Heart left ventricle (tissue), 16 donors: ENCODE results near the gene SMURF1. TPM values are rescaled to one million over a fixed set of nuclear protein-coding genes. Genes with fewer than 3 reads are reported as not detected.

Source experiments
- ATAC-seq, 4 donors: fragments of 200-7000 bp; cut with Tn5 transposase; one replicate each; pipeline ENCODE4 v1.9.1; 2020 to 2022; ENCODE audit warnings: moderate library complexity in 4 of 4, mild to moderate bottlenecking in 3 of 4, moderate number of reproducible peaks in 1 of 4
- DNase-seq, 5 donors: peaks; one replicate each; pipeline ENCODE4 v3.0.0-alpha.2; 2020
- H3K27ac ChIP-seq, 12 donors: fragments of 200-600 bp; sonication (generic) in 4 of 12; one replicate each; pipeline versions ENCODE4 v1.5.0 to v1.8.0; 2016 to 2022; ENCODE audit warnings: mild to moderate bottlenecking in 2 of 12
- H3K27me3 ChIP-seq, 9 donors: fragments of 200-600 bp; sonication (generic) in 2 of 9; one replicate each; pipeline versions ENCODE4 v1.5.1 to v1.8.0; 2016 to 2022; ENCODE audit warnings: mild to moderate bottlenecking in 3 of 9
- H3K36me3 ChIP-seq, 9 donors: fragments of 200-600 bp; sonication (generic) in 2 of 9; one replicate each; pipeline versions ENCODE4 v1.5.0 to v1.8.0; 2018 to 2022; ENCODE audit warnings: mild to moderate bottlenecking in 2 of 9
- H3K4me1 ChIP-seq, 12 donors: fragments of 200-600 bp; sonication (generic) in 4 of 12; one replicate each; pipeline versions ENCODE4 v1.5.0 to v1.8.0; 2016 to 2022; ENCODE audit warnings: mild to moderate bottlenecking in 3 of 12
- H3K4me3 ChIP-seq, 12 donors: fragments of 200-600 bp; sonication (generic) in 4 of 12; one replicate each; pipeline versions ENCODE4 v1.5.0 to v1.8.0; 2017 to 2022; ENCODE audit warnings: mild to moderate bottlenecking in 9 of 12, moderate library complexity in 4 of 12
- H3K9me3 ChIP-seq, 12 donors: fragments of 200-600 bp; sonication (generic) in 4 of 12; one replicate each; pipeline versions ENCODE4 v1.5.0 to v1.8.0; 2016 to 2022; ENCODE audit warnings: mild to moderate bottlenecking in 1 of 12
- CTCF ChIP-seq, 12 donors: fragments of 200-600 bp; sonication (generic) in 4 of 12; IDR thresholded peaks; one replicate each; pipeline versions ENCODE4 v1.5.0 to v1.8.0; 2018 to 2022; ENCODE audit warnings: antibody characterized with exemption in 12 of 12, mild to moderate bottlenecking in 5 of 12
- POLR2A ChIP-seq, 2 donors: fragments of 450-650 bp; IDR thresholded peaks; one replicate each; pipeline ENCODE4 v1.6.1; 2017; ENCODE audit warnings: antibody characterized with exemption in 2 of 2, mild to moderate bottlenecking in 2 of 2, moderate library complexity in 2 of 2
- WGBS, 4 donors: extraction: QIAGEN DNeasy Blood & Tissue Kit in 2 of 4; methylation state at CpG; one replicate each; pipeline versions ENCODE4 v1.1.5 to v1.1.7; 2013 to 2018; 5-methylcytosine and 5-hydroxymethylcytosine counted together
- intact Hi-C, 10 donors: fragments of 100-400 bp; cut with DNase I; formaldehyde crosslinking; loops; one replicate each; pipeline versions ENCODE4 v1.11.1 to v1.14.2; 2022
- polyA plus RNA-seq, 2 donors: library from polyadenylated mRNA; stranded (reverse); fragments of 200-250 nt; gene quantifications; one replicate each; pipeline ENCODE4 v1.2.3, GENCODE V29; 2013
- total RNA-seq, 9 donors: library from RNA; depleted of rRNA in 2 of 9; stranded (reverse); fragments of >200 nt in 2 of 9; fragmentation: NEBNext Ultra II Directional in 3 of 9; extraction: Animal tissue kit (Norgen Biotek cat#: 25700) in 3 of 9; gene quantifications; one replicate each; pipeline versions ENCODE4 v1.1.0 to v1.2.4, GENCODE V29; 2016 to 2023
- donor health status: ischemic (EF 13 %, LVEDD 7.1; RV severe dilation, severe dysfunction).
- donor health status: healthy with polysubstance abuse.
- donor health status: DM: no; HTN: yes; CAD: no.
- donor health status: DM: no; HTN: no; CAD: no.
- donor health status: ischemic (EF 25% LVEDD 6.9; RV normal size, moderate dysfunction).
- donor health status: ischemic (EF 25% LVEDD 5.7; RV mildly dilated, moderate dysfunction).
- donor health status: healthy.
- donor health status: DM: yes; HTN: yes; CAD: no.
- donor health status: ischemic (EF 35%, LVEDD 5.7; RV mildly dilated, moderate dysfunction).
- donor health status: nonischemic (EF 11% LVEDD 7.7; RV severe dilation, severe dysfunction).
- donor health status: DM: yes; HTN: yes; CAD: no.
- donor health status: PGD.
- donor health status: ischemic (EF 29% LVEDD 5.4; RV normal size, mild dysfunction).
- donor health status: nonischemic (EF 23%, LVEDD 6.1; RV moderate dilation, normal function).

The SMURF1 gene
- total and polyA plus RNA-seq, 11 donors: 3.5 to 15.4 (median 12.4) TPM

- Histone ChIP-seq H3K27ac (peak overlapping the region in 8 of 12 donors; percentile 9 to 61 (median 29)), H3K27me3 (no peaks in the 10 kb centered on the region), H3K36me3 (no peaks in the 10 kb centered on the region), H3K4me1 (peaks cover 0 to 47% (median 17%) of the 10 kb centered on the region in 12 donors), H3K4me3 (no peak overlapping the region), H3K9me3 (peaks cover 0 to 27% (median 5%) of the 10 kb centered on the region in 12 donors)
- no peak for TF ChIP-seq CTCF (IDR thresholded peaks at IDR 0.05)
- no peak for TF ChIP-seq POLR2A (IDR thresholded peaks at IDR 0.05)
- ATAC-seq: peak in 2 of 4 donors; percentile 20 to 32
- DNase-seq: no peak
- WGBS, 4 donors: 62 to 73% (median 70%) methylated on average over 6 of the region's 6 CpGs
- intact Hi-C loops: loop anchor here in 1 of 10 donors (5.0 kb wide), 1 partner anchor 43 kb away; the partner anchor contains the start of gene SMURF1
Observed at GRCh38 chr7:99098824-99099498, 44.9 kb downstream of the SMURF1 start.

GRCh38 chr7:99098286-99098823 is 45.6 kb downstream of the SMURF1 start:
- ATAC-seq (no peak), DNase-seq (no peak)
- Histone ChIP-seq H3K4me1 (peaks cover 0 to 44% (median 17%) of the 10 kb centered on the region in 12 donors), H3K27me3 (no peaks in the 10 kb centered on the region), H3K27ac (peak overlapping the region in 4 of 12 donors; percentile 6 to 36 (median 20)), H3K4me3 (no peak overlapping the region), H3K9me3 (peaks cover 0 to 27% (median 5%) of the 10 kb centered on the region in 12 donors), H3K36me3 (no peaks in the 10 kb centered on the region)
- intact Hi-C loops: loop anchor here in 1 of 10 donors (5.0 kb wide), 1 partner anchor 44 kb away; the partner anchor contains the start of gene SMURF1
- TF ChIP-seq POLR2A (IDR thresholded peaks at IDR 0.05) (no peak), CTCF (IDR thresholded peaks at IDR 0.05) (no peak)
- WGBS, 4 donors: 85 to 92% (median 89%) methylated on average over 3 of the region's 3 CpGs

DNA sequence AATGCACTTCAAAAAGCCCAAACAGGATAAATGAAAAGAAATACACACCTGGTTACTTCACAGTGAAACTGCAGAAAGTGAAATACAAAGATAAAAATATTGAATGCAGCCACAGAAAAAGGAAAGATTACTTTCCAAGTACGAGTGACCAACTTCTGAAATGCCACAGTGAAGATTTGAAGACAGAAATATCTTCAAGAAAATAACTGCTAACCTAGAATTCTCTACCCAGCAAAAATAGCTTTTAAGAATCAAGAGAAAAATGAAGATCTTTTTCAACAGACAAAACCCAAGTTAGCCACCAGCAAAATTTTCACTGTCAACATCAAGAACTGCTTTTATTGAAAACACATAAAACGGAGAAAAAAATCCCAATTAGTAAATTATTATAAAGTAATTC is 46.2 kb downstream of the SMURF1 start:
- peaks cover 0 to 43% (median 15%) of the 10 kb centered on the region in 12 donors for H3K4me1 ChIP-seq
- H3K4me3 ChIP-seq: no peak overlapping the region
- H3K36me3 ChIP-seq: no peaks in the 10 kb centered on the region
- peak overlapping the region in 1 of 12 donors; percentile 30 for H3K27ac ChIP-seq
- TF ChIP-seq CTCF (IDR thresholded peaks at IDR 0.05): no peak
- no peaks in the 10 kb centered on the region for H3K27me3 ChIP-seq
- ATAC-seq: no peak
- WGBS, 4 donors: 94 to 98% (median 95%) methylated on average over 2 of the region's 2 CpGs
- intact Hi-C loops: loop anchor here in 1 of 10 donors (5.0 kb wide), 1 partner anchor 45 kb away; the partner anchor contains the start of gene SMURF1
- no peak for DNase-seq
- H3K9me3 ChIP-seq: peaks cover 0 to 27% (median 5%) of the 10 kb centered on the region in 12 donors
